AML-193 (cell line): ENCODE measurements around the gene GCA.
A peak's percentile ranks its signal among the peaks of the same experiment; 100 is the strongest.

Source experiments
- DNase-seq, 2 experiments: peaks; one replicate each; lab custom pipeline; 2025; lab: John Stamatoyannopoulos, UW

Gene GCA

GRCh38 chr2:162328424-162329157 is 15.3 kb upstream of the GCA start:
- DNase-seq: no peak

GRCh38 chr2:162330881-162331280 is 13.1 kb upstream of the GCA start:
- no peak for DNase-seq

DNA sequence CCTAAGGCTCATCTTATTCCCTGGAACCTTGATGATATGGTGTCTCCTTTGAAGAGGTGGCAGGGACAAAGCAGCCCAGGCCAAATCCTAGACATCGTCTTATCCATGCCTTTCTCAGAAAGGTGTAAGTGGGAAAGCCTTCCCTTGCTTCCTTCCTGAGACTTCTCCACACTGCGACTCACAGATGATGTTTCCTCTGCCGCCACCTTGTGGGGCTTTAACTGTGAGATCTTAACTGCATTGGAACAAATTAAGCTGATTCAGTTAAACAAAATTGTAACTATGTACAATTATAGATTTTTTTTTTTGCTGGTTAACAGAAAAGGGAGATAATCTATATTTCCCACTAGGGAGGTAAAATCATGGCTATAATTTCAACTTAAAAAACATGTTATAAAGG is 10.0 kb upstream of the GCA start:
- DNase-seq: peak; percentile 29 to 37

DNA sequence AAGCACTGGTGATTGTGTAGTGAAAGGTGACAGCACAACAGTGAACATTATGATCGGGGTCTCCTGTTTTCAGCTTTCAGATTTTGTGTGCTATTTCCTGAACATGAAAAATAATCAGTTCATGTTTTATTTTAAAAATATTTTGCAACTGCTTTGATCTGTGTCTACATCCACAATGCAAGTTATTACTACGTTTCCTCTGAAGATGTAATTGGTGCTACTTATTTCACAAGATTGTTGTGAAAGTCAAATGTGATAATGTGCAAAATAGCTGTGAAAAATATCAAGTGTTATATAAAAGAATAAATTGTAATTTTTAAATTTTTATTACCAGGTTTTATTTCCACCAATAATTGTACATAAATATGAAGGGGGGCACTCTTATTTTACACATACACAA is 6.1 kb upstream of the GCA start:
- peak; percentile 41 to 49 for DNase-seq

DNA sequence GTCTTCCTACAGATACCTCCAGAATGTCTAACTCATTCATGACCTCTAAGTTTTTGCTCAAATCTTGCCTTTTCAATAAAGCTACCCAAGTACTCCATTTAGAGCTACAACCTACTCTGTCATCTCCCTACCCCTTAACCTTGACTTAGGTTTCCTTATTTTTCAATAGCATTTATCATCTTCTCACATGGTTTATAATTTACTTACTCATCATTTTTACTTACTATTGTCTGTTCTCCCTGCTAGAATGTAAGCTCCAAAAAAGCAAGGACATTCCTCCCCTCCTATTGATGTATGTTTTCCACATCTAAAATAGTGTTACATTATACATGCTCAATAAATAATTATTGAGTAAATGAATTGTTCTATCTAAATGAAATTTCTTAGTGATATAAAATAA is 3.1 kb upstream of the GCA start:
- DNase-seq: no peak

GRCh38 chr2:162342321-162342720 is 1.6 kb upstream of the GCA start:
- DNase-seq: no peak

DNA sequence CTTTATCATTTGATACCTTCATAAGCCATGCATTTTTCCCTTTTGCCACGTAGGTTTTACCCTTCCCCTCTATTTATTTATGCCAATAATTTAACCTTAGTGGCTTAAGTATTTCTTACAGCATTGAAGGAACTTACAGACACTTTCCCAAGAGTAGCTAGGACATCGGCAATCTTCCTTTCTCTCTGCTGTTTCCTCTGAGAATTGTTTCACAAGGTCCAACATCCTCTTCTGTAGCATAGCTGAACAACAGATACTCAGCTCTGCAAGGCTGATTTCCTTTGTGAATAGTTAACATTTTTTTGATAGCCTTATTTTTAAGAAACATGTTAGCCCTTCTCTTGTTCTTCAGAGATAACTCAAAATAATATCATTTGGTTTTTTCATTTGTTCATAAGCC is 1.1 kb upstream of the GCA start:
- DNase-seq: peak; percentile 77 to 79

DNA sequence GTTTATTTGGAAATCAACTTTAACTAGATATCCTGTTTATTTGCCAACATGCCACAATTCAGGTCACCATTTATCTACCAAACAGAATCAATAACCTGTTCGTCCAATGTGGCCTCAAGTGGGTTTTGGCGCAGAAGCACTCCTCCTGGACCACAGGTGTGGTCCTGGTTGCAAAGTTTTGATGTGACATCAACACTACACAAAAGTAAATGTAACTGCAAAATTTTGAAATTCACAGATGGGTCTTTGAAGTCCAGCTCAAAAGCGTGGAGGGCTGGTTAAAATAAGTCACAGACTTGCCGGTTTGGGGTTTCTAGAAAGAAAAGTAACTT is 474 bp upstream of the GCA start:
- DNase-seq: no peak

DNA sequence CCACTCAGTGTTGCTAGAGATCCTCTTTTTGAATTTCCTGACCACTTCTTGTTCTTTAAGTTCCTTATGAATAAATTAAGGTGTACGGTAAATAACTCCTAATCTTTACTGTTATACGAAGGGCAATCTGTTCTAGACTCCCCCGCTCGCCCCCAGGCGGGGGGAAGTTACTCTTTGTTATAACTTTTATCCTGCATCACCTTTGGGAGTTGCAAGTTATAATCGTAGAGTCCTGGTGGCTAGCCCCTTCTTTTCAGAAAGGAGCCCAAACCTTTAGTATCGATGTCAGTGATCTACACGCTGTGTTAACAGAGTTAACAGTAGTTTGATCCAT is 652 bp downstream of the GCA start:
- peak in 1 of 2 experiments; percentile 63 for DNase-seq

- no peak for DNase-seq
Observed at GRCh38 chr2:162365392-162365791, 21.5 kb downstream of the GCA start.

DNA sequence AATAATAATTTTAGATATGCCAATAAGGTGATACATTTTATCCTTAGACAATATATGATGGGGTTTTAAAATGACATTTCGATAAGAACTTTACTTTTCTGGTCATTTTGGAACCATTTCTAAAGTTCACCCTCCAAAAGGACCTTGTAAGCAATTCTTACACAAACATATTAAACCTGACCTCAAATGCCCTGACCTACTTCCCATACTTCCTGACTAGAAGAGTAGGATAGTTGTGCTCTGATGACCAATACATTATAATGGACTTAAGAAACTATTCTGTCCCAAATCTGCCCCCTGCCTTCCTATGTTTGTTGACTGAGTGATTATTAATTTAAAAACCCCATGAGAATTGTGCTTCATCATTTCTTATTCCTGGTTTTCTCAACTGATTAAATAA is 24.6 kb downstream of the GCA start:
- no peak for DNase-seq

- no peak for DNase-seq
Observed at GRCh38 chr2:162369551-162369950, 25.6 kb downstream of the GCA start.

- no peak for DNase-seq
Observed at GRCh38 chr2:162370931-162371330, 27.0 kb downstream of the GCA start.

DNA sequence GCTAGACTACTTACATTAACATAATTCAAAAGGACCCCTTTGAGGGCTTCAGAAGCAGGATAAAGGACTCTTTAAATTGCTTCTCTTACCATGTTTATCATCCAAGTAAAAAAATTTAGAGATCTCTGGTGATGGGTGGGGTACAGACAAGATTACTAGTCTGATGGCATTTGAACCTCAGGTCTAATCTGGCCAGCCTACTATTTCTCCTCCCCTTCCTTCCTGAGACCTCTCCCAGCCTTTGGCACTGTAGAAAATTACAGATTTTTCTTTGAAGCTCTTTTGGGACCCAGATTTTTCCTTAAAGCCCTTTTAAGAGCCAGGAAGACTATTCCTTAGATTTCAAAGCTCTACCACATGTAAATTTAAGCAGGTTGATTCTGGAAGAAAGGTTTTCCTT is 28.9 kb downstream of the GCA start:
- no peak for DNase-seq

DNA sequence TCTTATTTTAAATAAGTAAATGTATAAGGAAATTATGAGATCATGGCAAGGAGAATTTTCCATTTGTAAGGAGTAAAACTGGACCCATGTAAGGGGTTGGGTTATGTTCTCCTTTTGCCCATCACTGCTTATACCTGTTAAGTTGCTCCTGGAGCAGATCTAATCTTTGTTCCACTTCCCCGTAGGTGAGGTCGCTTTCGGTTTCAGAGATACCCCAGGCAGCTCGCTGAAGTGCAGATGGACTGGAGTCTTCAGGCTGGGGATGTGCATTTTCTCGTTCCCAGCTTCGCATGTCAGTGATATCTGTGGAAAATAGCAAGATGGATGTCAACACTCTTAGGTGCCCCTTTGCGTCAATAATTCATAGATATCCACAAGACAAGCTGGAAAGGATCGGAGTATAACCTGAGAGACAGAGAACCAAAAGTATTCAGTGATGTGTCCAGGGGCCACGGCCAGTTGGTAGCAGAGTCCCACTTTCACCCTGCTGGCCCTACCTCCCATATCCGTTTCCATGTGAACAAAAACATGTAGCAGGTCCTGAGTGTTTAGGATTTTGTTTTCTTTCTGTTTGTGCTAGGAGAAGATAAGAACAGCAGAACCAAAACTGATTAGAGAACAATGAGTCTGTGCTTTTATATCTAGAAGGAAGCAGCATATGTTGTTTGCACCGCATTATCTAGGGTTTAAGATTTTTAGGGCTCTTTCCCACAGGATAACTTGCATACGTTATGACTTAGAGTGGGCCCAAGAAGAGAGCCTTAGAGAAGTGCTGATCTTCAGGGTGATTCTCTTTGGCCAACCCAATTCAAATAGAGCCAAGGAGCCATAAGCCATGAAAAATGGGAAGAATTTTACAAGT is 36.0 kb downstream of the GCA start:
- no peak for DNase-seq

DNA sequence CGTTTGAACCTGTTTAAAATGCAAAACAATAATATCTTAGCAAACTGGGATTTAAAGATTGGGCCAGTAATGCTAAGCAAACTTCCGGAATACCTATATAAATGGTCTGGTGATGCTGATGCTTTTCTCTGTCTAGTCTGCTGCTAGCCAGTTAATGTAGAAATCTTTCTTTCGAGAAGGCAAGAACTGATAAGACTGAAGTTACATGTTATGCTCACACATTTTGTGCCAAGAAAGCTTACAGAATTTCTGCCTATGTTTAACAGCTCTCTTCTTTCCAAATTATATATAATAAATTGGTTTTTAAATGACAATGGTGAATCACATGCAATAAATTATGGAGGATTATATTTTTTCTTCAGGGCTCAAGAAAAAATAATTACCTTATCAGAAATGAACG is 37.9 kb downstream of the GCA start:
- no peak for DNase-seq

DNA sequence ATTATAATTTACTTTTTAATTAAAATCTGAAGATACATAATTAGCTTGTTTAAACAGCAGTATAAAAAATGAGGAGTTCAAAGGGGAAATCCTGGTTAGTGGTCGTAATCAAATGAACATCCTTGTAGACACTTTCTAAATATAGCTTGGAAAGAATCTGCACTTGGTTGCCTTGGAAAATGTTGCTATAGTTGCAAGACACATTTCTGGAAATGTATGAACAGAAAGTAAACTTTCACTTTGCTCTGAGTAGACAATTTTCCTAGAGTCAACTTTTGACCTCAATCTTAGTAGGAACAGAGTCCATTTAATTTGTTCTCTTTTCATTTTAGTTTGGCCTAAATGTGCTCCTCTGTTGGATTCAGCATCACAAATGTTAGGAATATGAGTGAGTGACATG is 38.3 kb downstream of the GCA start:
- DNase-seq: no peak

- no peak for DNase-seq
Observed at GRCh38 chr2:162385536-162385935, 41.6 kb downstream of the GCA start.

DNA sequence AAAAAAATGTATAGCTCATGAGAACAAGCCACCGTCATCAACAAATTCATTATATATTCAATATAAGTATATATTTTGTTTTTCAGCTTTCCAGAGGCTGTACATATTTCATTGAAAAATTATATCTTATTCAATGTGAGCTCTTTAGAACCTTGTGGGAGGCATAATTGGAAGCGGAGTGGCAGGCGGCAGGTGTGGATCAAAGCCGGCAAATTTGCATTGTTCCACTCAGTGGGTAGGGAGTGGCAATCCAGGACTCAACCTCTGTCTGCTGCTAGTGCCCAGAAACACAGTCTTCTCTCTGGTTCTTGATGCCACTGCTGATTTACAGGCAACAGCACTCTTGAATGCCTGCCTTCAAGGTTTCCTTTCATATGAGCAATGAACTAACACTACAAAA is 46.9 kb downstream of the GCA start:
- no peak for DNase-seq

DNA sequence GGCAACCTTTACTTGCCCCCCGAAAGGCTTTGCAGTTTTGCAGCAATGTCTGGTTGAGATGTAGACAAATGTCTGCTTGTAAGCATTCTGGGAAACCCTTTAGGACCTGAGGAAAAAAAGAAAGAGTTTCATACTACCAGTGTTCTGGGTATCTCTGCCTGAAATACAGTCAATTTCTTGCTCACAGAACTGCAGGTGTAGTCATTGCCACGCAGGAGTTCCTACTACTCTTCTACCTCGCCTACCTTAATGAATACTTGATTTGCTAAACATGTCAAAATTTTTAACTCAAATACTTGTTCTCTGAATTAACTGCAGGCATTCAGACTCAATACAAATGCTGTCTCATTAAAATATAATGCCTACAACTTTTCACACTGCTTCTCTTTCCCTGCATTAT is 56.4 kb downstream of the GCA start:
- no peak for DNase-seq

- DNase-seq: no peak
Observed at GRCh38 chr2:162401871-162402270, 57.9 kb downstream of the GCA start.

DNA sequence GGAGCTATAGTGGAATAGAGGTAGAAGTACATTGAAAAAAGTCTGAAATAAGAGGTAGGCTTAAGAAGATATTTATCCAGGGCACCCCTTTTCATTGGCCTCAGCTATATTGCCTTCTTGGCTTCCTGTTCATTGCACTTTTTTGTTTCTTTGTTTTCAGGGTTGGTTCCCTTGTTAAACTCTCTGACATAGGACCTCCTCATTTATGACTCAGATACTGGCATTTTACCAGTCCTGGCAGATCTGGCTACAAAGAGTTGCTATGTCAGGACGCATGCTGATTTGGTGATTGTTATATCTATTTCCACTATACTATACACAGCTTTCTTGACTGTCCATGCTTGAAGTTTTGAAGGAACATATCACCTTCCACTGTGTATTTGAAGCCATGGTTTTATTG is 60.0 kb downstream of the GCA start:
- no peak for DNase-seq
